A549 (cell line): ENCODE data around the gene IPO9. TPM values are rescaled to one million over a fixed set of nuclear protein-coding genes. Genes with fewer than 3 reads are reported as not detected.

ENCODE experiments used
- ATAC-seq, 2 experiments: fragments of 200-7000 bp in 1 of 2; fragments of >200 bp in 1 of 2; cut with Nextera tagmentation in 1 of 2; cut with Tn5 transposase in 1 of 2; 3 replicates each; pipeline versions ENCODE4 v1.8.0 to v1.9.1; 2018 to 2020; ENCODE audit warnings: mild to moderate bottlenecking in 1 of 2, moderate library complexity in 1 of 2
- CTCF ChIA-PET: fragments of 300-600 bp; sonication (Branson Sonifier 250); formaldehyde crosslinking; extraction: SDS; loops from one replicate; lab custom pipeline; 2021; ENCODE audit warnings: antibody characterized with exemption, inconsistent platforms; lab: Yijun Ruan, JAX
- POLR2A ChIA-PET: fragments of 350-600 bp; formaldehyde crosslinking; extraction: SDS; loops from one replicate; lab custom pipeline; 2021; ENCODE audit warnings: antibody characterized with exemption, inconsistent platforms; lab: Yijun Ruan, JAX
- DNase-seq, 2 experiments: peaks; one replicate each; pipeline versions ENCODE4 v3.0.0 to v3.0.0-alpha.2; 2011 to 2016; ENCODE audit warnings: low read depth in 1 of 2, low spot score in 1 of 2
- FAIRE-seq: peaks from 2 replicates; lab custom pipeline; 2011; peaks lifted over from hg19 to GRCh38; lab: Jason Lieb, UNC
- H3K27ac ChIP-seq, 2 experiments: fragments of >200 bp; sonication (Bioruptor Twin); formaldehyde crosslinking; 3 replicates each; pipeline ENCODE4 v1.5.1; 2016 to 2017
- H3K4me1 ChIP-seq: fragments of >200 bp; sonication (Bioruptor Twin); formaldehyde crosslinking; 3 replicates; pipeline ENCODE4 v1.6.1; 2016
- H3K4me2 ChIP-seq: fragments of >200 bp; sonication (Bioruptor Twin); formaldehyde crosslinking; 3 replicates; pipeline ENCODE4 v1.6.1; 2016
- H3K4me3 ChIP-seq: fragments of >200 bp; sonication (Bioruptor Twin); formaldehyde crosslinking; 3 replicates; pipeline ENCODE4 v1.5.1; 2016
- H3K9me3 ChIP-seq: fragments of >200 bp; sonication (Bioruptor Twin); formaldehyde crosslinking; 3 replicates; pipeline ENCODE4 v1.6.1; 2016
- BHLHE40 ChIP-seq: IDR thresholded peaks from 2 replicates; pipeline ENCODE4 v1.6.1; 2012; ENCODE audit warnings: low read depth, low read length, inconsistent platforms
- CBX2 ChIP-seq: fragments of 200-600 bp; sonication (generic); IDR thresholded peaks from 2 replicates; pipeline ENCODE4 v1.6.1; 2016; ENCODE audit warnings: low read depth, mild to moderate bottlenecking, borderline replicate concordance
- CBX8 ChIP-seq: fragments of 200-600 bp; sonication (generic); IDR thresholded peaks from 2 replicates; pipeline ENCODE4 v1.6.1; 2016
- CHD2 ChIP-seq: fragments of 150-350 bp; IDR thresholded peaks from 2 replicates; pipeline ENCODE4 v1.6.1; 2014; ENCODE audit warnings: low read length; ENCODE audit not compliant: partially characterized antibody
- EHF ChIP-seq: fragments of 250-450 bp; sonication (Bioruptor Pico); IDR thresholded peaks from 2 replicates; pipeline ENCODE4 v1.5.0; 2020; ENCODE audit warnings: mild to moderate bottlenecking
- ESRRA ChIP-seq: fragments of 150-350 bp; IDR thresholded peaks from 2 replicates; pipeline ENCODE4 v1.6.1; 2014; ENCODE audit warnings: mild to moderate bottlenecking, low read length, borderline replicate concordance
- FOXS1 ChIP-seq: fragments of 250-450 bp; sonication (Bioruptor Pico); IDR thresholded peaks from 2 replicates; pipeline ENCODE4 v1.5.0; 2020; ENCODE audit warnings: mild to moderate bottlenecking, moderate library complexity
- HOXA7 ChIP-seq: fragments of 250-450 bp; sonication (Bioruptor Pico); IDR thresholded peaks from 2 replicates; pipeline ENCODE4 v1.5.0; 2020; ENCODE audit warnings: mild to moderate bottlenecking, moderate library complexity
- HOXB5 ChIP-seq: fragments of 250-450 bp; sonication (Bioruptor Pico); IDR thresholded peaks from 2 replicates; pipeline ENCODE4 v1.5.0; 2020; ENCODE audit warnings: mild to moderate bottlenecking, moderate library complexity
- JUNB ChIP-seq: fragments of >200 bp; sonication (Bioruptor Twin); formaldehyde crosslinking; IDR thresholded peaks from 2 replicates; pipeline ENCODE4 v1.6.1; 2016
- KDM5A ChIP-seq: fragments of 200-600 bp; sonication (generic); IDR thresholded peaks from 2 replicates; pipeline ENCODE4 v1.6.1; 2016; ENCODE audit warnings: antibody characterized with exemption, mild to moderate bottlenecking
- PHF8 ChIP-seq: fragments of 200-600 bp; sonication (generic); IDR thresholded peaks from 2 replicates; pipeline ENCODE4 v1.6.1; 2016; ENCODE audit warnings: low read depth, mild to moderate bottlenecking, antibody characterized with exemption, moderate library complexity, borderline replicate concordance
- POLR2A ChIP-seq: IDR thresholded peaks from 2 replicates; pipeline ENCODE4 v1.6.1; 2012; ENCODE audit warnings: mild to moderate bottlenecking, low read length
- RCOR1 ChIP-seq: fragments of 150-350 bp; IDR thresholded peaks from 2 replicates; pipeline ENCODE4 v1.6.1; 2014; ENCODE audit warnings: antibody characterized with exemption, low read length, low read depth
- RFX5 ChIP-seq: fragments of 450-650 bp; IDR thresholded peaks from 2 replicates; pipeline ENCODE4 v1.7.1; 2014; ENCODE audit warnings: antibody characterized with exemption, mild to moderate bottlenecking, moderate library complexity
- TFCP2L1 ChIP-seq: fragments of 250-450 bp; sonication (Bioruptor Pico); IDR thresholded peaks from 2 replicates; pipeline ENCODE4 v1.5.0; 2021; ENCODE audit warnings: mild to moderate bottlenecking
- TP53 ChIP-seq: fragments of 250-450 bp; sonication (Bioruptor Pico); IDR thresholded peaks from 2 replicates; pipeline ENCODE4 v1.5.0; 2021; ENCODE audit warnings: mild to moderate bottlenecking, moderate library complexity
- ZFP36 ChIP-seq: fragments of 450-650 bp; IDR thresholded peaks from 2 replicates; pipeline ENCODE4 v1.6.1; 2014; ENCODE audit warnings: borderline replicate concordance; ENCODE audit not compliant: partially characterized antibody
- WGBS: methylation state at CpG from one replicate; pipeline ENCODE4 v1.1.6; 2017; ENCODE audit errors: missing lambda C conversion rate; 5-methylcytosine and 5-hydroxymethylcytosine counted together
- polyA plus RNA-seq, 4 experiments: library from polyadenylated mRNA; depleted of rRNA in 3 of 4; stranded (reverse); fragments of >200 nt; fragmentation: RNase III in 1 of 4; extraction: RNeasy Plus Mini Kit Qiagen cat#74134 plus additional on column Dnase treatment in 1 of 4; gene quantifications; 2 replicates in 3 of 4; 3 replicates in 1 of 4; pipeline ENCODE4 v1.2.3, GENCODE V29; 2011 to 2017
- TF ChIP-seq, protein P1 (sequence below): fragments of 250-450 bp; sonication (Bioruptor Pico); IDR thresholded peaks from 2 replicates; pipeline ENCODE4 v1.5.0; 2021; ENCODE audit warnings: mild to moderate bottlenecking, moderate library complexity, borderline replicate concordance
- TF ChIP-seq, protein P2 (sequence below): fragments of >200 bp; sonication (Bioruptor Twin); formaldehyde crosslinking; IDR thresholded peaks from 3 replicates; pipeline ENCODE4 v1.6.1; 2016
- TF ChIP-seq, protein P3 (sequence below): fragments of 450-650 bp; IDR thresholded peaks from 2 replicates; pipeline ENCODE4 v1.6.1; 2014; ENCODE audit warnings: antibody characterized with exemption
- TF ChIP-seq, protein P4 (sequence below): IDR thresholded peaks from 2 replicates; pipeline ENCODE4 v1.6.1; 2012; ENCODE audit warnings: low read depth, borderline replicate concordance
- TF ChIP-seq, protein P5 (sequence below): IDR thresholded peaks from 2 replicates; pipeline ENCODE4 v1.6.1; 2012

Gene IPO9
- polyA plus RNA-seq, 2 of the 4 experiments (the other 2 are of a cell fraction), result 40.1 to 77.5 TPM

DNA sequence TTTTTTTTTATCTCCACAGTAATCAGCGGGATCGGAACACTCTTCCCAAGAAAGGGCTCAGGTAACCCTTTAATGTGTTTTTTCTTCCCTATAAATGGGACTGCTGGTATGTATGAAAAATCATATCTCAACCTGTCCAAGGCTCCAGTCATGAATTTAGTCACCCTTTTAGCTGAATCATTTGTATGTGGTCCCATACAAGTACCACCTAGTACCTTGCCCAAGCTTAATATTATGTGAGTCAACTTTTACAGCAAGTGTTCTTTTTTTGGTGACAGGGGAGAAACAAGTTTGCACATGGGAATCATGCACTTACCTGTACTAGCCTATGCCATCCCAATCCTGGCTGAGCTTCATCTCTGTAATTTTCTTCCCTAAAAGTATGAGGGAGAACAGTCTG lies 43.7 kb upstream of the IPO9 start:
- no peaks in the 10 kb centered on the region for H3K9me3 ChIP-seq
- peaks cover 12% of the 10 kb centered on the region; the same call in 2 of the 3 replicates for H3K4me1 ChIP-seq
- DNase-seq (no peak), FAIRE-seq (no peak), ATAC-seq (no peak)
- WGBS, result 90% methylated on average over 2 of the region's 2 CpGs
- ChIA-PET CTCF (interaction anchor here (0.7 to 24.4 kb wide), 7 partner anchors 9 to 226 kb away, joined by 3 to 903 read pairs (median 7); no protein-coding TSS in a partner anchor), POLR2A (no interaction called here)
- no peak for TF ChIP-seq RCOR1
- H3K4me3 ChIP-seq, result no peak overlapping the region
- no peak overlapping the region for H3K27ac ChIP-seq
- H3K4me2 ChIP-seq, result no peak overlapping the region

DNA sequence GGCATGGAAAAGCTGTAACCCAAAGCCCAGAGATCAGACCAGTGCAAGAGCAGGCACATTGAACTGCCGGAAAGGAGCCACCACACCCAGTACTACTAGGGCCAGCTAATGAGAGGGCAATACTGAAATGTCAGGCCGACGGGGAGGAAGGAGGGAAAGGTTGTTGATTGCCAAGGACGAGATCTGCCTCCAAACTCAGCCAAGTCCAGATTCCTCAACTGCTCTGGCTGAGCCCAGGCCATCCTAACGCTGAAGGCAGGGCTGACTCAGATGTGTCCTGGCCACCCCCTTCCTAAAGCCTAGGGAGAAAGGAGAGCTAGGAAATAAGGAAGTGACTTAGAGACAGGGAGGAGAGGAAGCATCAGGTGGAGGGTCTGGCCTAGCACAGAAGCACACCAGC lies 42.1 kb upstream of the IPO9 start:
- 81% methylated on average over 5 of the region's 5 CpGs for whole genome bisulfite sequencing
- DNase-seq, result no peak
- POLR2A ChIA-PET, result no interaction called here
- Histone ChIP-seq H3K4me2 (no peak overlapping the region), H3K4me3 (no peak overlapping the region), H3K27ac (no peak overlapping the region), H3K9me3 (no peaks in the 10 kb centered on the region), H3K4me1 (peaks cover 8% of the 10 kb centered on the region; the same call in 1 of the 3 replicates)
- FAIRE-seq, result no peak
- CTCF ChIA-PET, result interaction anchor here (0.8 to 24.4 kb wide), 9 partner anchors 12 to 253 kb away, joined by 3 to 903 read pairs (median 4); partner anchors contain the start of genes IPO9 and NAV1
- no peak for ATAC-seq
- TF ChIP-seq, protein P1, sequence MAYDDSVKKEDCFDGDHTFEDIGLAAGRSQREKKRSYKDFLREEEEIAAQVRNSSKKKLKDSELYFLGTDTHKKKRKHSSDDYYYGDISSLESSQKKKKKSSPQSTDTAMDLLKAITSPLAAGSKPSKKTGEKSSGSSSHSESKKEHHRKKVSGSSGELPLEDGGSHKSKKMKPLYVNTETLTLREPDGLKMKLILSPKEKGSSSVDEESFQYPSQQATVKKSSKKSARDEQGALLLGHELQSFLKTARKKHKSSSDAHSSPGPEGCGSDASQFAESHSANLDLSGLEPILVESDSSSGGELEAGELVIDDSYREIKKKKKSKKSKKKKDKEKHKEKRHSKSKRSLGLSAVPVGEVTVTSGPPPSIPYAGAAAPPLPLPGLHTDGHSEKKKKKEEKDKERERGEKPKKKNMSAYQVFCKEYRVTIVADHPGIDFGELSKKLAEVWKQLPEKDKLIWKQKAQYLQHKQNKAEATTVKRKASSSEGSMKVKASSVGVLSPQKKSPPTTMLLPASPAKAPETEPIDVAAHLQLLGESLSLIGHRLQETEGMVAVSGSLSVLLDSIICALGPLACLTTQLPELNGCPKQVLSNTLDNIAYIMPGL (CRISPR knock-in tag), result no peak
- TF ChIP-seq CBX2 (no peak), HOXA7 (CRISPR knock-in tag) (no peak), TP53 (CRISPR knock-in tag) (no peak), BHLHE40 (no peak), RFX5 (no peak), HOXB5 (CRISPR knock-in tag) (no peak), PHF8 (no peak), EHF (CRISPR knock-in tag) (no peak), CHD2 (no peak), POLR2A (no peak), TFCP2L1 (CRISPR knock-in tag) (no peak)
- TF ChIP-seq, protein P2, sequence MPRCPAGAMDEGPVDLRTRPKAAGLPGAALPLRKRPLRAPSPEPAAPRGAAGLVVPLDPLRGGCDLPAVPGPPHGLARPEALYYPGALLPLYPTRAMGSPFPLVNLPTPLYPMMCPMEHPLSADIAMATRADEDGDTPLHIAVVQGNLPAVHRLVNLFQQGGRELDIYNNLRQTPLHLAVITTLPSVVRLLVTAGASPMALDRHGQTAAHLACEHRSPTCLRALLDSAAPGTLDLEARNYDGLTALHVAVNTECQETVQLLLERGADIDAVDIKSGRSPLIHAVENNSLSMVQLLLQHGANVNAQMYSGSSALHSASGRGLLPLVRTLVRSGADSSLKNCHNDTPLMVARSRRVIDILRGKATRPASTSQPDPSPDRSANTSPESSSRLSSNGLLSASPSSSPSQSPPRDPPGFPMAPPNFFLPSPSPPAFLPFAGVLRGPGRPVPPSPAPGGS, result no peak
- TF ChIP-seq, protein P3, sequence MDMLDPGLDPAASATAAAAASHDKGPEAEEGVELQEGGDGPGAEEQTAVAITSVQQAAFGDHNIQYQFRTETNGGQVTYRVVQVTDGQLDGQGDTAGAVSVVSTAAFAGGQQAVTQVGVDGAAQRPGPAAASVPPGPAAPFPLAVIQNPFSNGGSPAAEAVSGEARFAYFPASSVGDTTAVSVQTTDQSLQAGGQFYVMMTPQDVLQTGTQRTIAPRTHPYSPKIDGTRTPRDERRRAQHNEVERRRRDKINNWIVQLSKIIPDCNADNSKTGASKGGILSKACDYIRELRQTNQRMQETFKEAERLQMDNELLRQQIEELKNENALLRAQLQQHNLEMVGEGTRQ, result no peak

DNA sequence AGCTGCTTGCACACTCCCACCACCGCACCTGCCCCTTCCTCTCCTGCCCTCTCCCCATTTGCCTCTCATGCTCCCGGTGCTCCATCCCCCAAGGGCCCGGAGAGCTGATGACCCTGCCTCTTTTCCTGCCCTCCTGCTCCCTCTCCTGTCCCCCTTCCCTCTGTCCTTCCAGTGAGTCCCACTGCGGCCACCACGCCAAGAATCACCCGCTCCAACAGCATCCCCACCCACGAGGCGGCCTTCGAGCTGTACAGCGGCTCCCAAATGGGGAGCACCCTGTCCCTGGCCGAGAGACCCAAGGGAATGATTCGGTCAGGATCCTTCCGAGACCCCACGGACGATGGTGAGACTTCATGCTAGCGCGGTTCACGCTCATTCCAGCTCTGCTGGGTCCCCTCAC lies 40.7 kb upstream of the IPO9 start:
- Histone ChIP-seq H3K27ac (no peak overlapping the region), H3K4me1 (peaks cover 14% of the 10 kb centered on the region; the same call in 2 of the 3 replicates), H3K9me3 (no peaks in the 10 kb centered on the region), H3K4me2 (no peak overlapping the region), H3K4me3 (no peak overlapping the region)
- no peak for DNase-seq
- 90% methylated on average over 18 of the region's 18 CpGs for WGBS
- ChIA-PET POLR2A (no interaction called here), CTCF (interaction anchor here (0.7 to 24.4 kb wide), 10 partner anchors 15 to 254 kb away, joined by 3 to 903 read pairs (median 3); partner anchors contain the start of genes IPO9 and NAV1)
- no peak for FAIRE-seq
- TF ChIP-seq ESRRA (no peak), PHF8 (no peak), CBX8 (no peak), HOXB5 (CRISPR knock-in tag) (no peak), KDM5A (no peak), JUNB (no peak), FOXS1 (CRISPR knock-in tag) (no peak), EHF (CRISPR knock-in tag) (no peak), ZFP36 (no peak)
- TF ChIP-seq, protein P4, sequence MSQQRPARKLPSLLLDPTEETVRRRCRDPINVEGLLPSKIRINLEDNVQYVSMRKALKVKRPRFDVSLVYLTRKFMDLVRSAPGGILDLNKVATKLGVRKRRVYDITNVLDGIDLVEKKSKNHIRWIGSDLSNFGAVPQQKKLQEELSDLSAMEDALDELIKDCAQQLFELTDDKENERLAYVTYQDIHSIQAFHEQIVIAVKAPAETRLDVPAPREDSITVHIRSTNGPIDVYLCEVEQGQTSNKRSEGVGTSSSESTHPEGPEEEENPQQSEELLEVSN, result no peak
- TF ChIP-seq, protein P3, result no peak
- TF ChIP-seq, protein P5, sequence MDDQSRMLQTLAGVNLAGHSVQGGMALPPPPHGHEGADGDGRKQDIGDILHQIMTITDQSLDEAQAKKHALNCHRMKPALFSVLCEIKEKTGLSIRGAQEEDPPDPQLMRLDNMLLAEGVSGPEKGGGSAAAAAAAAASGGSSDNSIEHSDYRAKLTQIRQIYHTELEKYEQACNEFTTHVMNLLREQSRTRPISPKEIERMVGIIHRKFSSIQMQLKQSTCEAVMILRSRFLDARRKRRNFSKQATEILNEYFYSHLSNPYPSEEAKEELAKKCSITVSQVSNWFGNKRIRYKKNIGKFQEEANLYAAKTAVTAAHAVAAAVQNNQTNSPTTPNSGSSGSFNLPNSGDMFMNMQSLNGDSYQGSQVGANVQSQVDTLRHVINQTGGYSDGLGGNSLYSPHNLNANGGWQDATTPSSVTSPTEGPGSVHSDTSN, result no peak
- ATAC-seq, result no peak
